ENCODE measurements around the gene HSDL1. TPM values are rescaled to one million over a fixed set of nuclear protein-coding genes. Genes with fewer than 3 reads are reported as not detected.
A peak's percentile ranks its signal among the peaks of the same experiment; 100 is the strongest.

Gene HSDL1
- polyA plus RNA-seq (2011; rRNA removed) (23.7 and 29.5 TPM in 2 replicates), polyA minus RNA-seq (2011; rRNA and poly(A)+ RNA removed) (14.5 and 18.7 TPM in 2 replicates)

DNA sequence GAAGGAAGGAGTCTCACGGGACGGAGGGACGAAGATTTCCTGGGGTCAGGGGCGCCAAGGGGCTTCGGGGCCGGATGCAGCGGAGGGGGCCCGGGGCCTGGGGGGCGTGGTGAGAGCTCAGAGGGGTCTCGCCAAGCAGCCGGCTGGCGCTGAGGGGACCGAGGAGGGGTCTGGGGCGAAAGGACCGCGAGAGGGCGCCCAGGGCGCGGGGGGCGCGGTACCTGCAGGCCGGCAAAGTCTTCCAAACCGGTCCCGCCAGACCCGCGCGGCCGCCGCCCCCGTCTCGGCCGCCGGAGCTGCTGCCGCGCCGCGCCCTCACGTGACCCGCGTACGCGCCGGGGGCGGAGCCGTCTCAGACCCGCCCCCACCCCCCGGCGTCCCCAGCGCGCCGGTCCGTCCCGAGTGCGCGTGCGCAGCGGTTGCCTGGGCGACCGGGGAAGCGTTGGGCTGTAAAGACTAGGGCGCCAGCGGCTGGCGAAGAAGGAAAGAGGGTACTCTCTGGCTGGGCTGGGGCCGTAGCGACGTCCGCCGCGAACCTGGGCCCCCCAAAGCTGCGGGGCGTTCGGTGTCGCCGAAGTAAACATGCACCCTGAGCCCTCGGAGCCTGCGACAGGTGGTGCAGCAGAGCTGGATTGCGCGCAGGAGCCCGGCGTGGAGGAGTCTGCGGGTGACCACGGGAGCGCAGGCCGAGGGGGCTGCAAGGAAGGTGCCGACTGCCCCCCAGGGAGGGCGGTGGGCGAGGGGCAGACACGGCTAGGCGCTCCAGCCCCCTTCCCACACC is at the start of gene HSDL1, which contains the start of gene DNAAF1:
Gene HSDL1 (minus strand): TSS at position 319 of the 781 bp plus-strand sequence. CDS start 13,856 bp downstream, outside the sequence.
Gene DNAAF1 (plus strand): TSS at position 450 of the 781 bp plus-strand sequence. CDS start 133 bp downstream, at position 583.
- ChIA-PET CTCF (interaction anchor here (0.6 kb wide), 1 partner anchor 18 kb away, joined by 3 read pairs; no protein-coding TSS in a partner anchor), POLR2A (interaction anchor here (1.2 kb wide), 1 partner anchor 28 kb away, joined by 6 read pairs; the partner anchor contains the start of gene MBTPS1)
- H3K9me3 ChIP-seq (ENCODE audit: control insufficient read depth, insufficient read depth, low read length), result no peaks in the 10 kb centered on the region; the same call in 1 of the 2 replicates
- no peak within 1 kb of the TSS for H3K27ac ChIP-seq (ENCODE audit: low read depth, low read length)
- H3K27me3 ChIP-seq (ENCODE audit: control insufficient read depth, insufficient read depth, low read length), result peaks cover 7% of the 10 kb centered on the region
- H3K4me3 ChIP-seq (ENCODE audit: low read depth, low read length), result peak within 1 kb of the TSS; percentile 80
- TF ChIP-seq, protein P1, sequence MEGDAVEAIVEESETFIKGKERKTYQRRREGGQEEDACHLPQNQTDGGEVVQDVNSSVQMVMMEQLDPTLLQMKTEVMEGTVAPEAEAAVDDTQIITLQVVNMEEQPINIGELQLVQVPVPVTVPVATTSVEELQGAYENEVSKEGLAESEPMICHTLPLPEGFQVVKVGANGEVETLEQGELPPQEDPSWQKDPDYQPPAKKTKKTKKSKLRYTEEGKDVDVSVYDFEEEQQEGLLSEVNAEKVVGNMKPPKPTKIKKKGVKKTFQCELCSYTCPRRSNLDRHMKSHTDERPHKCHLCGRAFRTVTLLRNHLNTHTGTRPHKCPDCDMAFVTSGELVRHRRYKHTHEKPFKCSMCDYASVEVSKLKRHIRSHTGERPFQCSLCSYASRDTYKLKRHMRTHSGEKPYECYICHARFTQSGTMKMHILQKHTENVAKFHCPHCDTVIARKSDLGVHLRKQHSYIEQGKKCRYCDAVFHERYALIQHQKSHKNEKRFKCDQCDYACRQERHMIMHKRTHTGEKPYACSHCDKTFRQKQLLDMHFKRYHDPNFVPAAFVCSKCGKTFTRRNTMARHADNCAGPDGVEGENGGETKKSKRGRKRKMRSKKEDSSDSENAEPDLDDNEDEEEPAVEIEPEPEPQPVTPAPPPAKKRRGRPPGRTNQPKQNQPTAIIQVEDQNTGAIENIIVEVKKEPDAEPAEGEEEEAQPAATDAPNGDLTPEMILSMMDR (IDR thresholded peaks at IDR 0.05; ENCODE audit: low read depth, low read length), result no peak
- DNase-seq (ENCODE audit: low read depth, low spot score), result peak; percentile 45

DNA sequence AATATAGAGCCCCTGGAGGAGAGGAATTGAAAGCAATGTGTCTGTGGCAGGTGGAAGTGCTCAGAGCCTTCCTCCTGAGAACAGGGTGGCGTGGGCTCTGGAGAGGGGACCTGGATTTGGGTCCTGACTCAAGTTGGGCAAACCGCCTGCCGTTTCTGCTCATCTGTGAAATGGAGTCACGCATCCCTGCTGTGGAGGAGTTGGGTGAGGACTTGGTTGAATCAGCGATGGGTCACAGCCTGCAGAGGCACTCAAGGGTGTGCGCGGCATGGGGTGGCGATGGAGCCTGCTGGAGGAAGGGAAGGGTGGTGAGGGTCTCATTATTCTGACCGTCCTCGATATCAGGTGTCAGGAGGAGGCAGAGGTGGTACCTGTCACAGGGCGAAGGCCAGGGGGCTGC is 49.0 kb upstream of the HSDL1 start:
- Histone ChIP-seq H3K4me3 (ENCODE audit: low read depth, low read length) (no peak overlapping the region), H3K27me3 (ENCODE audit: control insufficient read depth, insufficient read depth, low read length) (peaks cover 20% of the 10 kb centered on the region), H3K27ac (ENCODE audit: low read depth, low read length) (no peak overlapping the region), H3K9me3 (ENCODE audit: control insufficient read depth, insufficient read depth, low read length) (no peaks in the 10 kb centered on the region; the same call in 1 of the 2 replicates)
- DNase-seq (ENCODE audit: low read depth, low spot score), result no peak
- TF ChIP-seq, protein P1 (IDR thresholded peaks at IDR 0.05; ENCODE audit: low read depth, low read length), result no peak
- CTCF ChIA-PET, result no interaction called here
- POLR2A ChIA-PET, result no interaction called here

DNA sequence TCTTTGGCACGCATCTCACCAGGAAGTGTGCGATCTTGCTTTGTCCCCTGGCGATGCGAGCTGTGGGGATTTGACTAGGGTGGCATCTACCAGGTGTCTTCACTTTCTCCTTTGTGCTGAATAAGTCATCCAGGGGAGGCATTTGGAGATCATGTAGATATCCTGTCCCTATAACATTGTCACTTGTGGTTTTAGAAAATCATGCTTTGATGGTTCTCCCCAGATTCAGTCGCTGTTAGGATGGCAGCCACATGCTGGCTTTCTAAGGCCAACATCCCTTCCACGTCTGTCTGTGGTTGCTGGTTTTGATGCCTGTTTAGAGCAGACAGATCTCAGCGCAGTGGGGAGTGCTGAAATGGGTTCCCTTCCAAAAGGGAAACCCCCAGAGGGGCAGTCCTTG is 48.5 kb upstream of the HSDL1 start:
- POLR2A ChIA-PET, result no interaction called here
- Histone ChIP-seq H3K4me3 (ENCODE audit: low read depth, low read length) (no peak overlapping the region), H3K27ac (ENCODE audit: low read depth, low read length) (no peak overlapping the region), H3K27me3 (ENCODE audit: control insufficient read depth, insufficient read depth, low read length) (peaks cover 17% of the 10 kb centered on the region), H3K9me3 (ENCODE audit: control insufficient read depth, insufficient read depth, low read length) (no peaks in the 10 kb centered on the region; the same call in 1 of the 2 replicates)
- no peak for DNase-seq (ENCODE audit: low read depth, low spot score)
- CTCF ChIA-PET, result no interaction called here
- TF ChIP-seq, protein P1 (IDR thresholded peaks at IDR 0.05; ENCODE audit: low read depth, low read length), result no peak

DNA sequence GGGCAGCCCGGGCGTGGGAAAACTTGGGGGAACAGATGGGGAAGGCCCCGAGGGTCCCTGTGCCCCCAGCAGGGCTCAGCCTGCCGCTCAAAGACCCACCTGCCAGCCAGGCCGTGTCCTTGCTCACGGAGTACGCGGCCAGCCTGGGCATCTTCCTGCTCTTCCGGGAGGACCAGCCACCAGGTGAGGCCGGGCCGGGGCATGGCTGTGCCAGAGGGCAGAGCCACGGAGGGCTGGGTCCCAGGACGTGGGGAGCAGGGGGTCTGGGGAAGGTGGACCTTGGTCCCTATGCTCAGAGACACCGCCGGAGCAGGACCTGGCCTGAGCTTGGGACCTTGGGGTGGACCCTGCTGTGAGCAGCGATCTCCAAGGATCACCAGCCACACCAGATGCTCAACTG is 46.5 kb upstream of the HSDL1 start:
- Histone ChIP-seq H3K4me3 (ENCODE audit: low read depth, low read length) (no peak overlapping the region), H3K9me3 (ENCODE audit: control insufficient read depth, insufficient read depth, low read length) (no peaks in the 10 kb centered on the region; the same call in 1 of the 2 replicates), H3K27me3 (ENCODE audit: control insufficient read depth, insufficient read depth, low read length) (peaks cover 17% of the 10 kb centered on the region), H3K27ac (ENCODE audit: low read depth, low read length) (no peak overlapping the region)
- TF ChIP-seq, protein P1 (IDR thresholded peaks at IDR 0.05; ENCODE audit: low read depth, low read length), result no peak
- ChIA-PET POLR2A (no interaction called here), CTCF (no interaction called here)
- no peak for DNase-seq (ENCODE audit: low read depth, low spot score)

Data from AG04450 (cell line).